Measurements from ENCODE around the gene AUH. TPM values are rescaled to one million over a fixed set of nuclear protein-coding genes. Genes with fewer than 3 reads are reported as not detected.

The AUH gene
- total and polyA plus RNA-seq, 10 of the 15 experiments (the other 5 are each of a cell fraction or from before 2014, with no cell fraction given), result 1.7 to 7.3 (median 4.6) TPM

DNA sequence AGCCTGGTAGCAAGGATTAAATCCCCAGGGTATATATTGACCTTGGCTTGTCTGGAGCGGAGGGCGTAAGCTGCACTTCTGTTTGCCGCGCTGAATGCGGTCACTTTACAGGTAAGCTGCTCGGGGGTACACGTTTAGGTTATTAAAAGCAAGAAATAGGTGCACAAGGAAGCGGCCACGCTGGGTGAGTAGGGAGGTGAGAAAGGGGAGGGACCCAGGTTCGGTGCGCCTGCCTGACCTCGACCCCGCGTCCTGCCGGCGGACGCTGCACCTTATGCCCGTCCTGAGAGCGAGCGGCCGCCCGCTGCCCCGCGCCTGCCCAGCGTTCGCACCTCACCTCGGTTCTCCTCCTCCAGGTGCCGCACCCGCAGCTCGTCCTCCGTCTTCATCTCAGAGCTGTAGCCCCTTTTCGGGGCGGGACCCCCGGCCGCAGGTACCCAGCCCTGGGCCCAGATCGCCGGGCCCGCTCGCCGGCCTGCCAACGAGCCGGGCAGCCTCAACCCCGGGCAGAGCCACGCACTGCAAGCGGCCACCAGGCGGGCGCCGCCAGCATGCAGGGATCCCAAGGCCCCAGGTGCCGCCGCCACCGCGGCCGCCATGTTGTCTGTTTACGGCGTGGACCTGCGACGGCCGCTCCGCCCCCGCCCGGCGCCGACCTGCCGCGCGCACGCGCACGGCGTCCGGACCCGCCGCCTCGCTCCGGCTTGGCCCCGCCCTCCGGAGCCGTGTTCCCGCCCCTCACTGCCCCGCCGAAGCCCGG lies at the start of gene AUH (continued):
- peak; percentile 40 for TF ChIP-seq MYC (IDR thresholded peaks at IDR 0.05; ENCODE audit: insufficient read depth, insufficient read length, insufficient replicate concordance, low read length, severe bottlenecking)
- TF ChIP-seq, protein P1, sequence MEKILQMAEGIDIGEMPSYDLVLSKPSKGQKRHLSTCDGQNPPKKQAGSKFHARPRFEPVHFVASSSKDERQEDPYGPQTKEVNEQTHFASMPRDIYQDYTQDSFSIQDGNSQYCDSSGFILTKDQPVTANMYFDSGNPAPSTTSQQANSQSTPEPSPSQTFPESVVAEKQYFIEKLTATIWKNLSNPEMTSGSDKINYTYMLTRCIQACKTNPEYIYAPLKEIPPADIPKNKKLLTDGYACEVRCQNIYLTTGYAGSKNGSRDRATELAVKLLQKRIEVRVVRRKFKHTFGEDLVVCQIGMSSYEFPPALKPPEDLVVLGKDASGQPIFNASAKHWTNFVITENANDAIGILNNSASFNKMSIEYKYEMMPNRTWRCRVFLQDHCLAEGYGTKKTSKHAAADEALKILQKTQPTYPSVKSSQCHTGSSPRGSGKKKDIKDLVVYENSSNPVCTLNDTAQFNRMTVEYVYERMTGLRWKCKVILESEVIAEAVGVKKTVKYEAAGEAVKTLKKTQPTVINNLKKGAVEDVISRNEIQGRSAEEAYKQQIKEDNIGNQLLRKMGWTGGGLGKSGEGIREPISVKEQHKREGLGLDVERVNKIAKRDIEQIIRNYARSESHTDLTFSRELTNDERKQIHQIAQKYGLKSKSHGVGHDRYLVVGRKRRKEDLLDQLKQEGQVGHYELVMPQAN (conservative IDR thresholded peaks at IDR 0.05), result peak; percentile 83
- TF ChIP-seq SRF (IDR thresholded peaks at IDR 0.05; ENCODE audit: low read depth in 2 of 2, low read length in 2 of 2), result peak in 1 of 2 experiments; percentile 41; a peak in 1 of 4 replicates
- no peak for TF ChIP-seq SIN3A (IDR thresholded peaks at IDR 0.05; ENCODE audit: low read depth, low read length)
- TF ChIP-seq ZNF207 (IDR thresholded peaks at IDR 0.05; ENCODE audit: borderline replicate concordance), result 0 out of 2 replicates have a peak, but pooled peaks have one; percentile 69
- TF ChIP-seq ZNF217 (IDR thresholded peaks at IDR 0.05), result no peak
- no peak for TF ChIP-seq SUPT20H (IDR thresholded peaks at IDR 0.05; ENCODE audit: borderline replicate concordance, control insufficient read depth, low read depth, low read length)
- no peak for TF ChIP-seq SMAD5 (IDR thresholded peaks at IDR 0.05; ENCODE audit: low read depth)
- TF ChIP-seq TCF3 (IDR thresholded peaks at IDR 0.05; ENCODE audit: borderline replicate concordance, insufficient read depth, low read depth, low read length), result 0 out of 2 replicates have a peak, but pooled peaks have one; percentile 64
- peak; percentile 85 for TF ChIP-seq IKZF1 (conservative IDR thresholded peaks at IDR 0.05)
- no peak for TF ChIP-seq ATF7 (IDR thresholded peaks at IDR 0.05; ENCODE audit: low read depth)
- no peak for TF ChIP-seq HDAC2 (IDR thresholded peaks at IDR 0.05)
- TF ChIP-seq CBX3 (IDR thresholded peaks at IDR 0.05; ENCODE audit: borderline replicate concordance, low read depth), result no peak
- TF ChIP-seq DPF2 (IDR thresholded peaks at IDR 0.05), result peak; percentile 75; the same call in 1 of the 2 replicates
- TF ChIP-seq TBL1XR1 (IDR thresholded peaks at IDR 0.05; ENCODE audit: low read depth, low read length), result no peak
- TF ChIP-seq, protein P2, sequence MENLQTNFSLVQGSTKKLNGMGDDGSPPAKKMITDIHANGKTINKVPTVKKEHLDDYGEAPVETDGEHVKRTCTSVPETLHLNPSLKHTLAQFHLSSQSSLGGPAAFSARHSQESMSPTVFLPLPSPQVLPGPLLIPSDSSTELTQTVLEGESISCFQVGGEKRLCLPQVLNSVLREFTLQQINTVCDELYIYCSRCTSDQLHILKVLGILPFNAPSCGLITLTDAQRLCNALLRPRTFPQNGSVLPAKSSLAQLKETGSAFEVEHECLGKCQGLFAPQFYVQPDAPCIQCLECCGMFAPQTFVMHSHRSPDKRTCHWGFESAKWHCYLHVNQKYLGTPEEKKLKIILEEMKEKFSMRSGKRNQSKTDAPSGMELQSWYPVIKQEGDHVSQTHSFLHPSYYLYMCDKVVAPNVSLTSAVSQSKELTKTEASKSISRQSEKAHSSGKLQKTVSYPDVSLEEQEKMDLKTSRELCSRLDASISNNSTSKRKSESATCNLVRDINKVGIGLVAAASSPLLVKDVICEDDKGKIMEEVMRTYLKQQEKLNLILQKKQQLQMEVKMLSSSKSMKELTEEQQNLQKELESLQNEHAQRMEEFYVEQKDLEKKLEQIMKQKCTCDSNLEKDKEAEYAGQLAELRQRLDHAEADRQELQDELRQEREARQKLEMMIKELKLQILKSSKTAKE (IDR thresholded peaks at IDR 0.05; ENCODE audit: low read depth, poor library complexity, severe bottlenecking), result no peak
- TF ChIP-seq, protein P3, sequence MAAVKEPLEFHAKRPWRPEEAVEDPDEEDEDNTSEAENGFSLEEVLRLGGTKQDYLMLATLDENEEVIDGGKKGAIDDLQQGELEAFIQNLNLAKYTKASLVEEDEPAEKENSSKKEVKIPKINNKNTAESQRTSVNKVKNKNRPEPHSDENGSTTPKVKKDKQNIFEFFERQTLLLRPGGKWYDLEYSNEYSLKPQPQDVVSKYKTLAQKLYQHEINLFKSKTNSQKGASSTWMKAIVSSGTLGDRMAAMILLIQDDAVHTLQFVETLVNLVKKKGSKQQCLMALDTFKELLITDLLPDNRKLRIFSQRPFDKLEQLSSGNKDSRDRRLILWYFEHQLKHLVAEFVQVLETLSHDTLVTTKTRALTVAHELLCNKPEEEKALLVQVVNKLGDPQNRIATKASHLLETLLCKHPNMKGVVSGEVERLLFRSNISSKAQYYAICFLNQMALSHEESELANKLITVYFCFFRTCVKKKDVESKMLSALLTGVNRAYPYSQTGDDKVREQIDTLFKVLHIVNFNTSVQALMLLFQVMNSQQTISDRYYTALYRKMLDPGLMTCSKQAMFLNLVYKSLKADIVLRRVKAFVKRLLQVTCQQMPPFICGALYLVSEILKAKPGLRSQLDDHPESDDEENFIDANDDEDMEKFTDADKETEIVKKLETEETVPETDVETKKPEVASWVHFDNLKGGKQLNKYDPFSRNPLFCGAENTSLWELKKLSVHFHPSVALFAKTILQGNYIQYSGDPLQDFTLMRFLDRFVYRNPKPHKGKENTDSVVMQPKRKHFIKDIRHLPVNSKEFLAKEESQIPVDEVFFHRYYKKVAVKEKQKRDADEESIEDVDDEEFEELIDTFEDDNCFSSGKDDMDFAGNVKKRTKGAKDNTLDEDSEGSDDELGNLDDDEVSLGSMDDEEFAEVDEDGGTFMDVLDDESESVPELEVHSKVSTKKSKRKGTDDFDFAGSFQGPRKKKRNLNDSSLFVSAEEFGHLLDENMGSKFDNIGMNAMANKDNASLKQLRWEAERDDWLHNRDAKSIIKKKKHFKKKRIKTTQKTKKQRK (IDR thresholded peaks at IDR 0.05; ENCODE audit: low read depth, low read length), result no peak
- TF ChIP-seq NFYB (IDR thresholded peaks at IDR 0.05; ENCODE audit: insufficient read depth, low read depth, low read length), result no peak
- no peak for TF ChIP-seq EZH2 (IDR thresholded peaks at IDR 0.05; ENCODE audit: borderline replicate concordance, control insufficient read depth, low read depth, low read length)
